NK-92 (cell line): ENCODE measurements around the gene SYAP1.
"Not testable (repeated sequence)": the region's sequence is repeated elsewhere in the genome, so short reads cannot be mapped to it uniquely, and the experiment has no call there.

Experiments used
- DNase-seq: peaks from one replicate; lab custom pipeline; 2025; ENCODE audit not compliant: unreplicated experiment; lab: John Stamatoyannopoulos, UW

SYAP1 gene

DNA sequence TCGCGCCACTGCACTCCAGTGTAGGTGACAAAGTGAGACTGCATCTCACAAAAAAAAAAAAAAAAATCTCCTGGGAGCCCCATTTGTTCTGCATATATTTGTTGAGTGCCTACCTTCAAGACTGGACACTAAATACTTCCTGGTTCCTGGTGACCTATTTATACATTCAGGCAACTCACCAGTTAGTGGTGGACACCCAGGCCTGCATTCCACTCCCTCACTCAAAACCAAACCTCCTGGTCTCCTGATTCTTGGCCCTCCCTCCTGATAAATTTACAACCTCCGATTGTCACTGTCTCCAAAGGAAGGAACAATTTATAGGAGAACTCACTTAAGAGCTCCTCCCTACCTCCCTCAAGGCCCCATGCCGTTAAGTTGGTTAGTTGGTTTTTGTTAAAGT, 3.1 kb downstream of the SYAP1 start:
- no peak for DNase-seq

DNA sequence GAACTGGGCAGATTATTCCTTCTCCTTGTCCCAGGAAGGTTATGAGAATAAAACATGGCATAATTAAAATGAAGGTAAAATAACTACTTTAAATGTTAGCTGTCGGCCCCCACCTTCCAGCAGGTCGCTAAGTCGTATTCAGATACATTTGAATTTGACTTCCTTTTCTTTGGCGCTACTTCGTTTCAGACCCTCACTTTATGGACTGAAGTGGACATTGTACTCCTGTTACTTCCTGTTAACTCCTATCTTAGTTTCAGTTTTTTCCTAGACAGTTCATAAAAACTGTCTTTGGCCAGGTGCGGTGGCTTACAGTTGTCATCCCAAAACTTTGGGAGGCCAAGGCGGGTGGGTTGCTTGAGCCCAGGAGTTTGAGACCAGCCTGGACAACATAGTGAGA, 5.7 kb downstream of the SYAP1 start:
- no peak for DNase-seq

DNA sequence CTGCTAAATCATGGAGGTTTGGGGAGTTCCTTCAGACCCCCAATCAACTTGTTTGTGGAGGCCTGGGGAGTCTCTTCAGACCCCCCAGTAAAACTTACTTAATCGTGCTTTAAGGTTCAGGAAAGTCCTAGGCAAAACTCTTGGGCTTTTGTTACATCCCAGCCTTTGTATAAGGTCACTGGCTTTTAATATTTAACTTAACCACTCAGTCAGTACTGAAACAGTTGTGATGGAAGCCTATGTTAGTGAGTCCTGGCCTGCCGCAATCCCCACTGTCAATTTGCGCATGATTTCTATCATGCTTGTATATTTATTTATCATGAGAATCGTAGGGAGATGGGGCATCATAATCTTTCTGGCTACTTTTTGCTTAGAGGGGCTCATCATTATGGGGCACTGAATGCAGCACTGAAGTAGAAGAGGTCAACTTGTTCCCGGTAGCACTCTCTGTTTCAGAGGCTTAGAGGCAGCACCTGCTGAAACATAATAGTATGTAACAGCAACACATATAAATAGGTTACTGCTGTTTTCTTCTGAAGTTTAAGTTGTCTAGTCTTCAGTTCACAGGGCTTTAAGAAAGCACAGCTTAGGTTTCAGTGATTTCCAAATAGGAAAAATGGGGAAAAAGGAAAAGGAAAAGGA, 7.1 kb downstream of the SYAP1 start:
- not testable (repeated sequence) for DNase-seq

DNA sequence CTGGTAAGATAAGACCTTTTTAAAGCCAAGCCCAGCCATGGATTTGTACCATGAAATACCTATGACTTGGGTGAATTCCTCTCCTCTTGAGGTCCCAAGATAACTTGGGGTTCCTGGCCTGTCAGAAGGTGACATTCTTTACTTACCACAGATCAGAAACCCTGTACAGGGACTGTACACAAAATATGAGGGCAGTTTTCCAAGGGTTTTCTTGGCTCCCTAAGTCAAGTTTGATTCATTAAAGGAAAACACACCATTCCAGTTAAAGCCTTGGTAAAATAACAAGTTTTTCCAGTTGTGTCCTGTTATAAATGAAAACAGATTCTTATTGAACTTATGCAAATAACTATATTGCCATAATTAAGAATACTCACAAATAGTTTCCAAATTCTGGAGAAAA, 8.2 kb downstream of the SYAP1 start:
- DNase-seq = no peak

DNA sequence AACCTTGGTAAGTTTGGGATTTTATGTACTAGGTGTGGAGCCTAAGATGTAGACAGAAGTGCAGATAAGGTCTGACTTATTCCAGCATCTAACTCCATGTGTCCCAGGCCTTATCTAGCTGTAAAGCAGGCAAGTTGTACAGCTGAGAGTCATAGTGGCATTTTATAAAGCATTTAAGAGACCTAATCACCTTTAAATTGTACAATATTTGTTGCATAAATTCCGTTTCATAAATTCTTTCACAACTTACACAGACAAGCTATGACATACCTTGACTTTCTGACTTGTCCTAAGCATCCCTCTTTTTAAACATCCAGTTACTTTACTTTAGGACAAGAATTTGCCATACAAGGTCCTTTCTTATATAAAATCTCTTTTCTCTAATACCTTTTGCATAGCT, 11.0 kb downstream of the SYAP1 start:
- DNase-seq = no peak

DNA sequence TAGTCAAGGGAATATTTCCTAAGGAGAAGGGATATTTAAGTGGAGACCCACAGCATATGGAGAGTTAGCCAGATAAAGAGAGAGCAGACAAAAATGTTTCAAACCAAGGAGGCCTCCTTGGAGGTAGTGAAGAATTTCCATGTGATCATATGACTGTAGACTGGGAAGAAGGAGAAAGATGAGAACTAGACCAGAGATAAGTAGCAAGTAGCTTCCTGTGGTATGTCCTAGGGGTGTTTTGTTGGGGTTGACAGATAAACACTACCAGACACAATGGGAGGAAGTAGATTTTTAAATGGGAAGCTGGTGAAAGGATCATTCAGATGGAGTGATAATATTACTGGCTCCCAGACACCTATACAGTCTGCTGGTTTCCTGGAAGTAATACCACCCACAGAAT, 13.6 kb downstream of the SYAP1 start:
- no peak for DNase-seq

DNA sequence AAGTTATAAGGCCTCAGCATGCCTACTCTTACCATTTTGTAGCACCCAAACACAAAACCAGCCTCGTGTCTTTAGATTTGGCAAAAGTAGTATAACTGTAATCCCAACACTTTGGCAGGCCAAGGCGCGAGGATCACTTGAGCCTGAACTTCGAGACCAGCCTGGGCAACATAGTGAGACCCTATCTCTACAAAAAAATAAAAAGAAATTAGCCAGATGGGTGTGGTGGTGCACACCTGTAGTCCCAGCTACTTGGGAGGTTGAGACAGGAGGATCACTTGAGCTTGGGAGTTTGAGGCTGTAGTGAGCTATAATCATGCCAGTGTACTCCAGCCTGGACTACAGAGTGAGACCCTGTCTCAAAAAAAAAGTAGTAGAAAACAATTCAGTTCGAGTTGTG, 17.6 kb downstream of the SYAP1 start:
- no peak for DNase-seq

DNA sequence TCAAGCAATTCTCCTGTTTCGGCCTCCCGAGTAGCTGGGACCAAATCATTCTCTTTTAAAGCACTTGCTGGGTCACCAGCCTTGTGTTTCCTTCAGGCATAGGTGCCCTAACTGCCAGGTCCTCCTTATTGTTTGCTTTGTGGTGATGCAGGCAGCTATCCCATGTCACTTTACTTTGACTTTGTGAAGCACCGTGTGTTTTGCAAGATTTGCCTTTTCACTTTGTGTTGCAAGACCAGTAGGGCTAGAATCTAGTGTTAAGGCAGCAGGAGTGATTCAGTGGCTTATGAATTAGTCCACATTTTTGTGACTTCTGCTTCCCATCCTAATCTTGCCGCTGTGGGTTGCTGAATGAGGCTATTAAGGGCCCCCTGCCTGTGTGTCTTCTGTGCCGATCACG, 20.2 kb downstream of the SYAP1 start:
- DNase-seq = no peak

DNA sequence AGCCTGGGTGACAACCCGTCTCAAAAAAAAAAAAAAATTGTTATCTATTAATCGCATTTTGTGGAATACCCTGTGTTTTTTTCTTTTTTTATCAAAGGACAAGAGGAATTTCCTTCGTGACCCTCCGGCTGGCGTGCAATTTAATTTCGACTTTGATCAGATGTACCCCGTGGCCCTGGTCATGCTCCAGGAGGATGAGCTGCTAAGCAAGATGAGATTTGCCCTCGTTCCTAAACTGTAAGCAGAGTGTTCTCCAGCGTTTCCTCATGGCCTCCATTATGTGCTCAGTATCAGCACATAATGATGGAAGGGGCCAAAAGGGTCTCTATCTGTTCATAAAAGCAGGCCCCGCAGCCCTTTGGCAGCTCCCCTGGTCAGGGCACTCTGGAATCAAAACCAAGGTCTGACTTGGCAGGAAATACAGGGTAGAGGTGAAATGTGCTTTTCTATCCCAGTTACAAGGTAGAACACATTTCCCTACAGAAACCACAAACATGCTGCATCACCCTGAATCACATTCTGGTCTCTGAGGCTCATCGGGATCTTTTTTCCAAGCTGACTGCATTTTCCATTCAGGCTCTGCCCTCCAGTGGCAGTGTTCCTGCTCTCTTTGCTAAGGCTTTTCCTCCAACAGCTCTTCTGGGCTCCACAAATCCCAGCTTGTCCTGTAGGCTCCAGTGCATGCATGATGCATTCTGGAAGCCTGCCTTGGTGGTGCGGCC, 24.4 kb downstream of the SYAP1 start:
- no peak for DNase-seq

DNA sequence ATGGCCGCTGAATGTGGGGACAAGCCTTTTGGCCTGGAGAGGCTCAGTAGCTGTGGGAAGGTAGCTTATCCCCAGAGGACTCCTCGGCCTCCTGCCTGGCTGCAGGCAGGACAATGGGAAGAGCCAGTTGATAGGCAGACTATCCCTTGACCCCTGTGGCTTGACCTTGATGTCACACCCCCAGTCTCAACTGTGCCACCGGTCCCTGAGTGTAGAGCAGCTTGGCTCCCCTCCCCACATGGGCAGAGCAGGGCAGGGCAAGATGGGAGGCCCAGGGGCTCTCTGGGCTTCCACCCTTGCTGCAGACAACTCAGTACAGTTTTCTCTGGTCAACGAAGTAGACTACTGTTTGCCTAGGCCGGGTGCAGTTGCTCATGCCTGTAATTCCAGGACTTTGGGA, 25.7 kb downstream of the SYAP1 start:
- no peak for DNase-seq

DNA sequence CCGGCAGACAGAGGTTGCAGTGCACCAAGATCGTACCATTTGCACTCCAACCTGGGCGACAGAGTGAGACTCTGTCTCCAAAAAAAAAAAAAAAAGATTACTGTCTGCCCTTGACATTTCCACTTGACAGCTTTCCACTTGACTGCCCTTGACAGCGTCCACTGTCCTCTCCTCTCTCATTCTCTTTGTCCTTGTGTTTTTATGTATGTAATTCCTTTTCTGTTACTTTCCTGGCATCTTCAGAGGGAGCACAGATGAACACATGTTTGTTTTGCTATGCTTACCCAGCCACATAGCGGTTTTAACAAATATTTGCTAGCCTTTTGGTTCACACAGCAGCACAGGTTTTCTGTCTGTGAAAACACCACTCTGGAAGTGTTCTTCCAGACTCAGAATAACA, 26.2 kb downstream of the SYAP1 start:
- DNase-seq = no peak

DNA sequence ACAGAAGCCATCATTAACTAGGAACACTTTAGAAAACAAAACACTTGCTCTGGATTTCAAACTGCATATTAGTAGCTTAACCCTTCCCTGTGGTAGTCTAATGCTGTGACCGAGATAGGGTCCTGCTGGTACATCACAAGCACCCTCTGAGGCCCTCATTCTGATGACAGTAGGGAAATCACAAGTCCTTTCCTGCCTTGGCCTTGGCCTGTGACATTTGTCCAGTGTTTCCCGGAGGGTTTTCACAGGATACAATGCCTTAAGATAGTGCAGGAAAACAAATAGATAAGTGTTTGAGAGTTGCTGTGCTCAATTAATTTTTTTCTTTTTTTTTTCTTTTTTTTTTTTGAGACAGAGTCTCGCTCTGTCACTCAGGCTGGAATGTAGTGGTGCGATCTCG, 29.0 kb downstream of the SYAP1 start:
- no peak for DNase-seq

DNA sequence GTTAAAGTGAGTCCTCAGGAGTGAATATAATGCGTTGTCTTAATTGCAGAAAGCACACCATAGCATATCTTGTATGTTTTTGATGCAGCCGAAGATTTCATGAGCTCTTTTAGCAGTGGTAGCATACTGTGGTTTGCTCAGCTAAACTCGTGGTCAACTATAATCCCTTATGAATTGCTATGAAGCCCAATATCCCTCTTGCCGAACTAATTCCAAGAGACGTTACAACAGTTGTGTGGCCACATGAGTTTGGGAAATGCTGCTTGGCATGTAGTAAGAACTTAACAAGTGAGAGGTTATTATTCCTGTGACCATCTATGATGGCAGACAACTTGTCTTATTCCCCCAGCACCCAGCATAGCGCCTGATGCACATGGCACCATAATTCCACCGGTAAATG, 30.7 kb downstream of the SYAP1 start:
- DNase-seq = no peak

DNA sequence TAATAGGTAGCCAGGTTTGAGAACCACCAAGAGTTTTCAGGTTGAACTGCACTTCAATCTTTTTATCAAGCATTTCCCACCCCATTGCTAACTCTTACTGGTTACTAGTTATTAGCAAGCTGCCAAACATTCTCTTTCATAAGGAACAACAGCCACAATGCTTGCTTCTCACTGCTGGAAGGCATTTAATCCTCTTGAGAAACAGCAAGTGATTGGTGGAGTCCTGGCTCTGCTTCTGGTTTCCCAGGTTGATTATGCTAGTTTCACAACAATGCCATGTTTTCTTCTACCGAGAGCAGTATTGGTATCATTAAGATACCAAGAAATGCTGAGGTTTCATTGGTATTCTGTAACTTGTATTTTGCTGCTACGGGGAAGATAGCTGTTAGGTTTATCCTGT, 34.6 kb downstream of the SYAP1 start:
- no peak for DNase-seq

DNA sequence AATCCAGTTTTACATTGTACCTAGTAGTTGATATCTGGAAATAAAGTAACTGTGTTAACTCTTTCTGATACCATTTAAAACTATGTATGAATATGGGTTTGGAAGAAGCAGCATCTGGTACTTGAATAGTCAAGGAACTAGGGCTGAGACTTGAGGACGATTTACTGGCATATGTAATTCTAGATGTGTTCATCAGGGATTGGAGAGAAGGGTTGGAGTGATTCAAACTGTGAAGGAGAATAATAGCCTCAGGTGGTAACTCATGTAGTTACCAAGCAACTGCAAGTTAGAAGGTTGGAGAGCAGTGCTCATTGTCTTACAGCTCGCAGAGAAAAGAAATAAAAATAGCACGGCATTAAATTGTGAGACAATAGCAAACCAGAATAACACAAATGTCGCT, 37.3 kb downstream of the SYAP1 start:
- DNase-seq = no peak

DNA sequence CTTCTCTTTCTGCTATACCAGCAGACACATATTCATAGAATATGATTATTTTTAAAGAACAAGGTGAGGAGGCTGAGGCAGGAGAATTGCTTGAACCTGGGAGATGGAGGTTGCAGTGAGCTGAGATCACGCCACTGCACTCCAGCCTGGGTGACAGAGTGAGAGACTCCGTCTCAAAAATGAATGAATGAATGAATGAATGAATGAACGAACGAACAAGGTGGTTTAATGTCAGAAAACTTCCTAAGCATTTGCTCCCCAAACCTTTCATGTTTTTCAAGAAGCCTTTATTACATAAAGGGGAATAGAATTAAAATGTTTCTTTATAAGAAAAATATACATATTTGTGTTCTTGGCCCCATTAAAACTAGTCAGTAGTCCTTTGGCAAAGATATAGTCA, 42.1 kb downstream of the SYAP1 start:
- DNase-seq = not testable (repeated sequence)

DNA sequence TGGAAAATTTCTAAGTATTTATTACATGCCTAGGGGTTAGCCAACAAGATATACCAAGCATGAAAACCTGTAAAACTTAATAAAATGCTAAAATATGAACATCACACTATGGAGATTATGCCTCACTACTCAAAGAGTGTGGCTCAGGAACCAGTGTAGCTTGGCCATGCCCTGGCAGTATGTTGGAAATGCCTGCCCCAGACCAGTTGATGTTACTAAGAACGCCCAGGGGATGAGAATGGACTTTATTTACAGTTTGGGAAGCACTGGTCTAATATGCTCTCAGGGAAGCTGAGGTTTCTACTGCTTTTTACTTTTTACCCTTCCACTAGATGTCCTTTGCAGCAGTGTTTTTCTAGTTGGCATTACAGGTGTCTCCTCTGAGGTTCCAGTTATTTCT, 43.2 kb downstream of the SYAP1 start:
- DNase-seq = no peak

DNA sequence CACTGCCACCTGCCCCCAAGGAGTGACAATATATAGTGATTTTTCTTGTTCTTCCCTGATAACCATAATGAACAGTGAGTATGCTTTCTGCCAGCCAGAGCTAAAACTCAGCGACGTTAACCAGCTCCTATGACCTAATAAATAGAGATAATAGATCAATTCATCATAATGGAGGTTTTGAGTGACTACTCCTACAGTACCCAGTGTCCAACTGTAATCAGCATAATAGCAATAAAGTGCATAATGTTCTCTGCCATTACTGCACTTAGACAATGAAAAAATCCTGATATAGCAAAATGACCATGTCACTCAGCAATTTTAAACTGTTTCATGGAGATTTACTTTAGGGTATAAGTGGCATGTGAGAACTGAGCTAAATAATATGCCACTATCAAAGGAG, 46.2 kb downstream of the SYAP1 start:
- no peak for DNase-seq

DNA sequence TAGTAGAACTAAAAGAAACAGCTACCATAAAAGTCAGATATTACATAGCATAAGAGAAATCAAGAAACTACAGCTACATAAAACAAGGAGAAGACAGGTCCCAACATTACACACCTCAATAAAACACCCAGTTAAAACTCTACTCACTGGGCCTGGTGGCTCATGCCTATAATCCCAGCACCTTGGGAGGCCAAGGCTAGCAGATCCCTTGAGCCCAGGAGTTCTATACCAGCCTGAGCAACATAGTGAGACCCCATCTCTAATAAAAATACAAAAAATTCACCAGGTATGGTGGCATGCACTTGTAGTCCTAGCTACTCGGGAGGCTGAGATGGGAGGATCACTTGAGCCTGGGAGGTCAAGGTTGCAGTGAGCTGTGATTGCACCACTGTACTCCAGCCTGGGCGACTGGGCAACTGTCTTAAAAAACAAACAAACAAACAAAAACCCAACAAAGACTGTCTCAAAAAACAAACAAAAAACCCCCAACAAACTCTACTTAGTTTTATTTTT, 51.6 kb downstream of the SYAP1 start:
- no peak for DNase-seq

DNA sequence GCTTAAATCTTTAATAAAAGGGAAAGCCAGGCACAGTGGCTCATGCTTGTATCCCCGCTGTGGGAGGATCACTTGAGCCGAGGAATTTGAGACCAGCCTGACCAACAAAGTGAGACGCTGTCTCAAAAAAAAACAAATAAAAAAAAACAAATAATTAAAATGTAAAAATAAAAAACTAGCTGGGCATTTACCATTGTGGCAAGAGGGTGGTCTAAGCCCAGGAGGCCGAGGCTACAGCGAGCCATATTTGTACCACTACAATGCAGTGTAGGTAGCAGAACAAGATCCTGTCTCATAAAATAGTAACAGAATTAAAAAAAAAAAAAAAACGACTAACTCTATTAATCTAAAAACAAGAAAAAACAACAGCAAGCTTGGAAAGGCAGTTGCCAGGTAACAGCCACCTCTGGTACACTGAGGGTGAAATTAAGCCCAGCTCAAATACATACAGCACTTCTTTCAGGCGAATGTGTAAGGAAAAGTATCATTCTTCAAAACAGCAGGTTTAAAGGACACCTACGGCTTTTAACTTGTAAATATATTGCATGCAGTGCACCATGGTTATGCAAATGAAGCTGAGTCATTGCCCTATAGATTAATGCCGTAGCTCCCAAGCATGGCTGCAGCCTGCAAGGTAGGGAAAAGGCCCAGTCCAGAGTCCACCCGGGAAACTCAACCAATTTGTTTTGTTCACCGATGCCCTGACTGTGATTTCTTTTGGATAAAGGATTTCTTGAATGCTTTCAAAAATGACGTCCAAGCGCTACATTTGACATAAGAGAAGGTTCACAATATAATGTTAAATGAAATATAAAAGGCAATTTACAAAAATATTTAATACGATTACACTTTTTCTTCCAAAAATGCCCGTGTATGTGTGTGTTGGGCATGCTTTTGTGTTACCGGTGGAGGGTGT, 52.3 kb downstream of the SYAP1 start:
- DNase-seq = no peak

DNA sequence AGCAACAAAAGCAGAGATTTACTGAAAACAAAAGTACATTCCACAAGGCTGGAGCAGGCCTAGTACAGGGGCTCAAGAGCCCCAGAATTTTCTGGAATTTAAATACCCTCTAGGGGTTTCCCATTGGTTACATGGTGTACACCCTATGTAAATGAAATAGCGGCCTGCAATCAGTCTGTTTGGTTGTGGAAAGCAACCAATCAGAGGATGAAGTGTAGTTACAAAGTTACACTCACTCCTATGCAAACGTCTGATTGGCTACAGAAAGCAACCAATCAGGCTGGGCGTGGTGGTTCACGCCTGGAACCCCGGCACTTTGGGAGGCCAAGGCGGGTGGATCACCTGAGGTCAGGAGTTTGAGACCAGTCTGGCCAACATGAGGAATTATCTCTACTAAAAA, 53.0 kb downstream of the SYAP1 start:
- DNase-seq = no peak

DNA sequence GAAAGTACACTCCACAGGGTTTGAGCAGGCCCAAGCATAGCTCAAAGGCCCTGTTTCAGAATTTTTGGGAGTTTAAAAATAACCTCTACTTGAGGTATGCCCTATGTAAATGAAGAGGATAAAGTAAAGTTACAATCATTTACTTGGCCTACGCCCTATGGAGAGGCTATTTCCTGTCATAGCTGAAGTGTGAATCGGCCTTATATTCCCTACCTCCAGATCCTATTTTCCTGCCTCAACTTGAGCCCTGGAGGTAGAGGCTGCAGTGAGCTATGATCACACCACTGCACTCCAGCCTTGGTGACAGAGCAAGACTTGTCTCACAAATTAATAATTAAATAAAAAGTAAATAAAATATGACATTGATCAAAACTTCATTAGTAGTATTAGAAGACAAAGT, 55.3 kb downstream of the SYAP1 start:
- no peak for DNase-seq
